H9 (cell line): ENCODE results near the gene SPAG17. TPM values are rescaled to one million over a fixed set of nuclear protein-coding genes. Genes with fewer than 3 reads are reported as not detected.

Source experiments
- DNase-seq: peaks from one replicate; pipeline ENCODE4 v3.0.0-alpha.2; 2017
- H2AFZ ChIP-seq: one replicate; pipeline ENCODE4 v1.6.1; 2013; ENCODE audit warnings: mild to moderate bottlenecking, low read length, control low read depth, moderate library complexity
- H2AK5ac ChIP-seq: 2 replicates; pipeline ENCODE4 v1.6.1; 2013; ENCODE audit warnings: low read length, control low read depth, mixed read lengths; ENCODE audit not compliant: insufficient read length
- H2BK120ac ChIP-seq: one replicate; pipeline ENCODE4 v1.6.1; 2013; ENCODE audit warnings: low read depth, mild to moderate bottlenecking, low read length, control low read depth, inconsistent platforms; ENCODE audit not compliant: poor library complexity, severe bottlenecking
- H2BK12ac ChIP-seq: 2 replicates; pipeline ENCODE4 v1.6.1; 2013; ENCODE audit warnings: low read length, control low read depth, mixed read lengths, low read depth; ENCODE audit not compliant: insufficient read length
- H2BK15ac ChIP-seq: 2 replicates; pipeline ENCODE4 v1.6.1; 2013; ENCODE audit warnings: low read depth, low read length, control low read depth
- H2BK20ac ChIP-seq: one replicate; pipeline ENCODE4 v1.6.1; 2013; ENCODE audit warnings: low read depth, mild to moderate bottlenecking, low read length, control low read depth, inconsistent platforms; ENCODE audit not compliant: poor library complexity, severe bottlenecking
- H2BK5ac ChIP-seq: 2 replicates; pipeline ENCODE4 v1.6.1; 2013; ENCODE audit warnings: low read length, control low read depth, mixed read lengths; ENCODE audit not compliant: insufficient read length
- H3K14ac ChIP-seq: 2 replicates; pipeline ENCODE4 v1.6.1; 2013; ENCODE audit warnings: low read length, control low read depth; ENCODE audit not compliant: insufficient read depth
- H3K18ac ChIP-seq: 2 replicates; pipeline ENCODE4 v1.6.1; 2013; ENCODE audit warnings: low read depth, mild to moderate bottlenecking, mixed read lengths, low read length, control low read depth; ENCODE audit not compliant: insufficient read length
- H3K23ac ChIP-seq: 2 replicates; pipeline ENCODE4 v1.6.1; 2013; ENCODE audit warnings: low read length, control low read depth, mixed read lengths, low read depth; ENCODE audit not compliant: insufficient read length
- H3K23me2 ChIP-seq: 2 replicates; pipeline ENCODE4 v1.6.1; 2013; ENCODE audit warnings: low read depth, mild to moderate bottlenecking, mixed read lengths, low read length, control low read depth; ENCODE audit not compliant: insufficient read length, poor library complexity, severe bottlenecking
- H3K27ac ChIP-seq: 2 replicates; pipeline ENCODE4 v1.5.1; 2013; ENCODE audit warnings: low read length, control low read depth, mixed read lengths, low read depth; ENCODE audit not compliant: insufficient read length
- H3K27me3 ChIP-seq: 2 replicates; pipeline ENCODE4 v1.6.1; 2013; ENCODE audit warnings: low read length, control low read depth, inconsistent platforms; ENCODE audit not compliant: insufficient read depth
- H3K4ac ChIP-seq: 2 replicates; pipeline ENCODE4 v1.6.1; 2013; ENCODE audit warnings: low read depth, mild to moderate bottlenecking, control low read depth, inconsistent platforms, low read length, moderate library complexity
- H3K4me1 ChIP-seq: 2 replicates; pipeline ENCODE4 v1.6.1; 2013; ENCODE audit warnings: low read length, control low read depth, inconsistent platforms; ENCODE audit not compliant: insufficient read depth
- H3K4me2 ChIP-seq: 2 replicates; pipeline ENCODE4 v1.6.1; 2013; ENCODE audit warnings: low read length, control low read depth, mixed read lengths; ENCODE audit not compliant: insufficient read length, insufficient read depth
- H3K56ac ChIP-seq: 2 replicates; pipeline ENCODE4 v1.6.1; 2013; ENCODE audit warnings: low read depth, mild to moderate bottlenecking, mixed read lengths, low read length, control low read depth; ENCODE audit not compliant: insufficient read length
- H3K79me1 ChIP-seq: 2 replicates; pipeline ENCODE4 v1.6.1; 2013; ENCODE audit warnings: low read depth, mild to moderate bottlenecking, moderate library complexity, low read length, control low read depth, inconsistent platforms; ENCODE audit not compliant: insufficient read depth, poor library complexity, severe bottlenecking
- H3K79me2 ChIP-seq: 2 replicates; pipeline ENCODE4 v1.6.1; 2013; ENCODE audit warnings: low read length, control low read depth, inconsistent platforms; ENCODE audit not compliant: insufficient read depth
- H3K9ac ChIP-seq: 2 replicates; pipeline ENCODE4 v1.6.1; 2013; ENCODE audit warnings: low read length, control low read depth, mixed read lengths; ENCODE audit not compliant: insufficient read length; ENCODE audit errors: extremely low read depth
- H3K9me3 ChIP-seq: one replicate; pipeline ENCODE4 v1.6.1; 2013; ENCODE audit warnings: low read depth, low read length, inconsistent platforms; ENCODE audit not compliant: control insufficient read depth
- H3T11ph ChIP-seq: one replicate; pipeline ENCODE4 v1.6.1; 2013; ENCODE audit warnings: mild to moderate bottlenecking, low read length, control low read depth, inconsistent platforms
- H4K20me1 ChIP-seq: one replicate; pipeline ENCODE4 v1.6.1; 2013; ENCODE audit not compliant: control insufficient read depth, insufficient read length, insufficient read depth
- H4K5ac ChIP-seq: 2 replicates; pipeline ENCODE4 v1.6.1; 2013; ENCODE audit warnings: low read depth, mild to moderate bottlenecking, mixed read lengths, low read length, control low read depth; ENCODE audit not compliant: insufficient read length
- H4K8ac ChIP-seq: replicated peaks from 2 replicates; pipeline ENCODE4 v1.6.1; 2013; ENCODE audit warnings: low read length, control low read depth, mixed read lengths, low read depth; ENCODE audit not compliant: insufficient read length
- H4K91ac ChIP-seq: 2 replicates; pipeline ENCODE4 v1.6.1; 2013; ENCODE audit warnings: low read depth, mild to moderate bottlenecking, moderate library complexity, mixed read lengths, low read length, control low read depth; ENCODE audit not compliant: insufficient read length
- H3K27ac Mint-ChIP-seq, 3 experiments: 2 replicates in 2 of 3; 3 replicates in 1 of 3; pipeline ENCODE4 v1.8.0; 2020 to 2021; ENCODE audit warnings: mixed read lengths in 3 of 3, mild to moderate bottlenecking in 1 of 3, moderate library complexity in 1 of 3
- H3K27me3 Mint-ChIP-seq: 2 replicates; pipeline ENCODE4 v1.8.0; 2021; ENCODE audit warnings: low read depth, mild to moderate bottlenecking, moderate library complexity, mixed read lengths
- H3K36me3 Mint-ChIP-seq, 3 experiments: 2 replicates in 2 of 3; 3 replicates in 1 of 3; pipeline ENCODE4 v1.8.0; 2020 to 2021; ENCODE audit warnings: low read depth in 3 of 3, mixed read lengths in 3 of 3; ENCODE audit not compliant: insufficient read depth in 1 of 3
- H3K4me1 Mint-ChIP-seq, 2 experiments: 2 replicates each; pipeline ENCODE4 v1.8.0; 2020; ENCODE audit warnings: mixed read lengths in 2 of 2
- H3K4me3 Mint-ChIP-seq, 2 experiments: 2 replicates in 1 of 2; 3 replicates in 1 of 2; pipeline ENCODE4 v1.8.0; 2020 to 2021; ENCODE audit warnings: mild to moderate bottlenecking in 2 of 2, mixed read lengths in 2 of 2, moderate library complexity in 1 of 2
- H3K9me3 Mint-ChIP-seq, 2 experiments: 2 replicates in 1 of 2; 3 replicates in 1 of 2; pipeline ENCODE4 v1.8.0; 2020; ENCODE audit warnings: mild to moderate bottlenecking in 2 of 2, mixed read lengths in 2 of 2, moderate library complexity in 1 of 2
- CTCF ChIP-seq: fragments of 200-600 bp; sonication (generic); conservative IDR thresholded peaks from 3 replicates; pipeline ENCODE4 v1.8.0; 2021; ENCODE audit warnings: antibody characterized with exemption, mild to moderate bottlenecking
- WGBS: extraction: QIAGEN DNeasy Blood & Tissue Kit; methylation state at CpG from one replicate; pipeline ENCODE4 v1.1.7; 2013; ENCODE audit warnings: missing lambda C conversion rate, low lambda C conversion rate, mixed read lengths; ENCODE audit not compliant: insufficient read length; ENCODE audit errors: extremely low coverage; 5-methylcytosine and 5-hydroxymethylcytosine counted together
- total RNA-seq: library from RNA; stranded (reverse); gene quantifications from 2 replicates; pipeline ENCODE4 v1.2.1, GENCODE V29; 2021

The SPAG17 gene
- total RNA-seq, 1 experiment from 2014 or later, result 0.37 TPM

GRCh38 chr1:118113261-118113660 is 71.8 kb downstream of the SPAG17 start:
- H3K79me1 ChIP-seq, result no peaks in the 10 kb centered on the region
- no peak overlapping the region for H3T11ph ChIP-seq
- no peak overlapping the region for H4K91ac ChIP-seq
- H3K4ac ChIP-seq, result no peak overlapping the region
- no peak for TF ChIP-seq CTCF
- H3K27me3 Mint-ChIP-seq, result no peaks in the 10 kb centered on the region
- DNase-seq, result no peak
- H3K9me3 ChIP-seq, result no peaks in the 10 kb centered on the region
- no peak overlapping the region for H3K4me2 ChIP-seq
- H3K9me3 Mint-ChIP-seq, result no peaks in the 10 kb centered on the region
- H3K4me1 ChIP-seq, result no peaks in the 10 kb centered on the region
- H3K14ac ChIP-seq, result no peak overlapping the region
- no peak overlapping the region for H2BK120ac ChIP-seq
- H3K4me1 Mint-ChIP-seq, result peaks cover 7 to 10% of the 10 kb centered on the region in 2 experiments
- no peak overlapping the region for H3K27ac Mint-ChIP-seq
- no peak overlapping the region for H3K9ac ChIP-seq
- no peak overlapping the region for H3K23ac ChIP-seq
- H2BK5ac ChIP-seq, result no peak overlapping the region
- H3K18ac ChIP-seq, result no peak overlapping the region
- no peak overlapping the region for H2AFZ ChIP-seq
- no peaks in the 10 kb centered on the region for H3K36me3 Mint-ChIP-seq
- no peak overlapping the region for H2AK5ac ChIP-seq
- no peaks in the 10 kb centered on the region for H4K20me1 ChIP-seq
- H2BK15ac ChIP-seq, result no peak overlapping the region
- H4K5ac ChIP-seq, result no peak overlapping the region
- WGBS, result no CpG with 5 or more reads among the region's 1 CpG
- H2BK20ac ChIP-seq, result no peak overlapping the region
- H3K56ac ChIP-seq, result no peak overlapping the region
- no peaks in the 10 kb centered on the region for H3K79me2 ChIP-seq
- H3K27ac ChIP-seq, result no peak overlapping the region
- H3K23me2 ChIP-seq, result no peaks in the 10 kb centered on the region
- no peaks in the 10 kb centered on the region for H3K27me3 ChIP-seq
- no peak overlapping the region for H3K4me3 Mint-ChIP-seq
- H4K8ac ChIP-seq, result no peak overlapping the region
- H2BK12ac ChIP-seq, result no peak overlapping the region
